ENCODE results near the gene HCAR3. TPM values are rescaled to one million over a fixed set of nuclear protein-coding genes. Genes with fewer than 3 reads are reported as not detected.

HCAR3 gene
- total RNA-seq, 1 experiment from 2014 or later = 0.32 TPM

DNA sequence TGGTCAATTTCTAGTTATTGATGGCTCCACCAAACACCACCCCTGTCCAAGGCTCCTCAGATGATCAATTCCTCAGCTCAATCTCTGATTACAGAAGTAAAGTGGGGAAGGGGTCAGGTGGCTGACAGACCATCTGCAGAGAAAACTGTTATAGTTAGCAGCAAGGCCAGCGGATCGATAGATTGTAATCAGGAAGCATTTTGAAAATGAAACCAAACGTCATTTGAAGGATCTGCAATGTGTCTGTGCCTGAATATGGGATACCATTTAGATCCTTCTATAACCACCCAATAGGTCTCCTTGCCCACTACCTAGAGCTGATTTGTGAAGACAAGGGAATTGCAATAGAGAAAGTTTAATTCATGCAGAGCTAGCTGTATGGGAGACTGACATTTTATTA, 25.0 kb downstream of the HCAR3 start:
- Mint-ChIP-seq H3K27ac (ENCODE audit: unreplicated experiment) (no peak overlapping the region), H3K27me3 (ENCODE audit: insufficient read depth, unreplicated experiment) (no peaks in the 10 kb centered on the region), H3K4me1 (ENCODE audit: low read depth, unreplicated experiment) (peaks cover 12% of the 10 kb centered on the region), H3K9me3 (ENCODE audit: unreplicated experiment) (no peaks in the 10 kb centered on the region), H3K36me3 (ENCODE audit: insufficient read depth, unreplicated experiment) (no peaks in the 10 kb centered on the region), H3K4me3 (ENCODE audit: unreplicated experiment) (no peak overlapping the region)
- BruUV-seq (replicated peaks) = no TSS peak
- ChIA-PET CTCF (no interaction called here), POLR2A (no interaction called here)
- H3K36me3 ChIP-seq (ENCODE audit: control insufficient read depth, insufficient read depth, low read length) = no peaks in the 10 kb centered on the region
- intact Hi-C loops (cut with micrococcal nuclease; ENCODE audit: unreplicated experiment) = no loop called here
- H3K27me3 ChIP-seq (replicated peaks; ENCODE audit: control insufficient read depth, insufficient read depth, low read length) = no peaks in the 10 kb centered on the region
- TF ChIP-seq CTCF (IDR thresholded peaks at IDR 0.05; ENCODE audit: insufficient read depth in 1 of 2, low read depth in 1 of 2, low read length in 1 of 2, severe bottlenecking in 1 of 2, unreplicated experiment in 1 of 2) = no peak
- peaks cover 3% of the 10 kb centered on the region; the same call in 1 of the 2 replicates for H3K4me1 ChIP-seq
- 0 out of 2 replicates have a peak, but pooled peaks cover 4% of the 10 kb centered on the region for H3K9me3 ChIP-seq
- no peak for DNase-seq
- H3K4me3 ChIP-seq (ENCODE audit: low read depth, low read length) = no peak overlapping the region

DNA sequence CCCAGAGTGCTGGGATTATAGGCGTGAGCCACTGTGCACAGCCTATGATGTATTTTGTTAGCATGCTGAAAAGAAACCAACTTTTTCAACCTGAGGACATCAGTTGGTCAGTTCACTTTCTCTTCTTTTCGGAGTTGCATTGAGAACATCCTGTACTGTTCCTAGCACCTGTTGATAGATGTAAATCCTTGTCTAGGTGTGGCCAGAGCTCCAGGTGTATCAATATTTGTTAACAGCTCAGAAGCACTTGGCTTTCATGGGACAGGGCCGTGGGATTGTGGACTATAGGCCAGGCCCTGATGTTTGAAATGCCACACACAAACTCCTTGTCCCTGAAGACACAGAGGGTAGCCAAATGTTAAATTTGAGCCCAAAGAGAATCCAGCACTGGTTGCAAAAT, 28.3 kb downstream of the HCAR3 start:
- H3K36me3 Mint-ChIP-seq (ENCODE audit: insufficient read depth, unreplicated experiment) = no peaks in the 10 kb centered on the region

GRCh38 chr12:122687086-122687485, 29.5 kb downstream of the HCAR3 start:
- Mint-ChIP-seq H3K4me3 (ENCODE audit: unreplicated experiment) (no peak overlapping the region), H3K36me3 (ENCODE audit: insufficient read depth, unreplicated experiment) (no peaks in the 10 kb centered on the region), H3K27ac (ENCODE audit: unreplicated experiment) (no peak overlapping the region), H3K27me3 (ENCODE audit: insufficient read depth, unreplicated experiment) (no peaks in the 10 kb centered on the region), H3K9me3 (ENCODE audit: unreplicated experiment) (no peaks in the 10 kb centered on the region), H3K4me1 (ENCODE audit: low read depth, unreplicated experiment) (no peaks in the 10 kb centered on the region)
- Histone ChIP-seq H3K9me3 (0 out of 2 replicates have a peak, but pooled peaks cover 4% of the 10 kb centered on the region), H3K36me3 (ENCODE audit: control insufficient read depth, insufficient read depth, low read length) (no peaks in the 10 kb centered on the region), H3K4me1 (no peaks in the 10 kb centered on the region), H3K27me3 (replicated peaks; ENCODE audit: control insufficient read depth, insufficient read depth, low read length) (no peaks in the 10 kb centered on the region), H3K4me3 (ENCODE audit: low read depth, low read length) (no peak overlapping the region)
- no TSS peak for BruUV-seq (replicated peaks)
- DNase-seq = no peak
- ChIA-PET CTCF (no interaction called here), POLR2A (no interaction called here)
- TF ChIP-seq CTCF (IDR thresholded peaks at IDR 0.05; ENCODE audit: insufficient read depth in 1 of 2, low read depth in 1 of 2, low read length in 1 of 2, severe bottlenecking in 1 of 2, unreplicated experiment in 1 of 2) = no peak
- intact Hi-C loops (cut with micrococcal nuclease; ENCODE audit: unreplicated experiment) = no loop called here

More for the DNA sequence above, 28.3 kb downstream of the HCAR3 start:
- no peaks in the 10 kb centered on the region for H3K36me3 ChIP-seq (ENCODE audit: control insufficient read depth, insufficient read depth, low read length)
- CTCF ChIA-PET = no interaction called here
- intact Hi-C loops (cut with micrococcal nuclease; ENCODE audit: unreplicated experiment) = no loop called here
- H3K27me3 Mint-ChIP-seq (ENCODE audit: insufficient read depth, unreplicated experiment) = no peaks in the 10 kb centered on the region
- BruUV-seq (replicated peaks) = no TSS peak
- no peaks in the 10 kb centered on the region for H3K27me3 ChIP-seq (replicated peaks; ENCODE audit: control insufficient read depth, insufficient read depth, low read length)
- DNase-seq = no peak
- TF ChIP-seq CTCF (IDR thresholded peaks at IDR 0.05; ENCODE audit: insufficient read depth in 1 of 2, low read depth in 1 of 2, low read length in 1 of 2, severe bottlenecking in 1 of 2, unreplicated experiment in 1 of 2) = no peak
- 0 out of 2 replicates have a peak, but pooled peaks cover 4% of the 10 kb centered on the region for H3K9me3 ChIP-seq
- H3K27ac Mint-ChIP-seq (ENCODE audit: unreplicated experiment) = no peak overlapping the region
- no peaks in the 10 kb centered on the region for H3K9me3 Mint-ChIP-seq (ENCODE audit: unreplicated experiment)
- no peak overlapping the region for H3K4me3 ChIP-seq (ENCODE audit: low read depth, low read length)
- POLR2A ChIA-PET = no interaction called here
- H3K4me3 Mint-ChIP-seq (ENCODE audit: unreplicated experiment) = no peak overlapping the region
- peaks cover 1% of the 10 kb centered on the region for H3K4me1 Mint-ChIP-seq (ENCODE audit: low read depth, unreplicated experiment)
- no peaks in the 10 kb centered on the region for H3K4me1 ChIP-seq
